Subcutaneous abdominal adipose tissue (tissue), 5 donors: Measurements from ENCODE around the gene TMEM190.

Experiments
- H3K27ac ChIP-seq: one replicate; pipeline ENCODE4 v1.7.0; 2013; ENCODE audit warnings: low read depth, mild to moderate bottlenecking, inconsistent platforms, low read length, moderate library complexity
- H3K27me3 ChIP-seq, 5 donors: one replicate each; pipeline ENCODE4 v1.7.0; 2013; ENCODE audit warnings: low read length in 5 of 5, inconsistent platforms in 1 of 5; ENCODE audit not compliant: control insufficient read depth in 5 of 5, insufficient read depth in 4 of 5
- H3K36me3 ChIP-seq, 5 donors: one replicate each; pipeline ENCODE4 v1.7.0; 2013; ENCODE audit warnings: low read length in 5 of 5; ENCODE audit not compliant: control insufficient read depth in 5 of 5, insufficient read depth in 5 of 5
- H3K4me1 ChIP-seq, 5 donors: one replicate each; pipeline ENCODE4 v1.7.0; 2013; ENCODE audit warnings: low read length in 5 of 5, mild to moderate bottlenecking in 3 of 5, moderate library complexity in 1 of 5; ENCODE audit not compliant: control insufficient read depth in 5 of 5, insufficient read depth in 5 of 5
- H3K4me3 ChIP-seq, 5 donors: one replicate each; pipeline ENCODE4 v1.7.0; 2013; ENCODE audit warnings: low read length in 5 of 5, low read depth in 1 of 5
- H3K9ac ChIP-seq, 5 donors: one replicate each; pipeline ENCODE4 v1.7.0; 2013; ENCODE audit warnings: low read length in 5 of 5, mild to moderate bottlenecking in 4 of 5, moderate library complexity in 3 of 5
- H3K9me3 ChIP-seq, 5 donors: one replicate each; pipeline ENCODE4 v1.7.0; 2013; ENCODE audit warnings: low read length in 5 of 5; ENCODE audit not compliant: control insufficient read depth in 5 of 5
- donor health status: healthy.
- donor health status: healthy.
- donor health status: healthy.
- donor health status: healthy.
- donor health status: healthy.

Gene TMEM190

GRCh38 chr19:55372316-55373081, 4.1 kb upstream of the TMEM190 start:
- no peaks in the 10 kb centered on the region for H3K36me3 ChIP-seq
- H3K4me3 ChIP-seq = no peak overlapping the region
- peaks cover 53 to 80% (median 57%) of the 10 kb centered on the region in 5 donors for H3K27me3 ChIP-seq
- no peak overlapping the region for H3K9ac ChIP-seq
- H3K9me3 ChIP-seq = no peaks in the 10 kb centered on the region
- peaks cover 0 to 18% (median 10%) of the 10 kb centered on the region in 5 donors for H3K4me1 ChIP-seq
- H3K27ac ChIP-seq = no peak overlapping the region

- Histone ChIP-seq H3K36me3 (no peaks in the 10 kb centered on the region), H3K4me3 (no peak overlapping the region), H3K4me1 (peaks cover 0 to 22% (median 10%) of the 10 kb centered on the region in 5 donors), H3K27ac (no peak overlapping the region), H3K9me3 (no peaks in the 10 kb centered on the region), H3K9ac (no peak overlapping the region), H3K27me3 (peaks cover 54 to 78% (median 56%) of the 10 kb centered on the region in 5 donors)
Measured at GRCh38 chr19:55373306-55373992, 3.2 kb upstream of the TMEM190 start.

- H3K27ac ChIP-seq = no peak overlapping the region
- no peak overlapping the region for H3K4me3 ChIP-seq
- H3K9ac ChIP-seq = no peak overlapping the region
- H3K36me3 ChIP-seq = no peaks in the 10 kb centered on the region
- H3K9me3 ChIP-seq = no peaks in the 10 kb centered on the region
- H3K27me3 ChIP-seq = peaks cover 48 to 72% (median 49%) of the 10 kb centered on the region in 5 donors
- H3K4me1 ChIP-seq = peaks cover 0 to 17% (median 6%) of the 10 kb centered on the region in 5 donors
Measured at GRCh38 chr19:55373993-55374757, 2.5 kb upstream of the TMEM190 start.

- Histone ChIP-seq H3K27me3 (peaks cover 26 to 52% (median 31%) of the 10 kb centered on the region in 5 donors), H3K36me3 (no peaks in the 10 kb centered on the region), H3K4me3 (no peak overlapping the region), H3K27ac (no peak overlapping the region), H3K9ac (no peak overlapping the region), H3K9me3 (no peaks in the 10 kb centered on the region), H3K4me1 (peaks cover 0 to 9% (median 0%) of the 10 kb centered on the region in 5 donors)
Measured at GRCh38 chr19:55377356-55378131, 918 bp downstream of the TMEM190 start.

- peaks cover 0 to 12% (median 6%) of the 10 kb centered on the region in 5 donors for H3K4me1 ChIP-seq
- H3K4me3 ChIP-seq = no peak overlapping the region
- peaks cover 17 to 38% (median 23%) of the 10 kb centered on the region in 5 donors for H3K27me3 ChIP-seq
- H3K9ac ChIP-seq = no peak overlapping the region
- no peaks in the 10 kb centered on the region for H3K36me3 ChIP-seq
- no peaks in the 10 kb centered on the region for H3K9me3 ChIP-seq
- H3K27ac ChIP-seq = no peak overlapping the region
Measured at GRCh38 chr19:55379174-55379573, 2.5 kb downstream of the TMEM190 start.

- H3K27me3 ChIP-seq = peaks cover 7 to 13% (median 9%) of the 10 kb centered on the region in 5 donors
- no peaks in the 10 kb centered on the region for H3K9me3 ChIP-seq
- H3K36me3 ChIP-seq = peaks cover 0 to 2% (median under 1%) of the 10 kb centered on the region in 5 donors
- no peak overlapping the region for H3K9ac ChIP-seq
- H3K4me1 ChIP-seq = peaks cover 7 to 34% (median 27%) of the 10 kb centered on the region in 5 donors
- no peak overlapping the region for H3K4me3 ChIP-seq
- H3K27ac ChIP-seq = no peak overlapping the region
Measured at GRCh38 chr19:55382013-55382412, 5.4 kb downstream of the TMEM190 start.

- H3K27ac ChIP-seq = no peak overlapping the region
- peaks cover 0 to 8% (median 6%) of the 10 kb centered on the region in 5 donors for H3K36me3 ChIP-seq
- H3K27me3 ChIP-seq = peaks cover 4 to 10% (median 5%) of the 10 kb centered on the region in 5 donors
- no peak overlapping the region for H3K4me3 ChIP-seq
- no peaks in the 10 kb centered on the region for H3K9me3 ChIP-seq
- no peak overlapping the region for H3K9ac ChIP-seq
- peaks cover 12 to 37% (median 33%) of the 10 kb centered on the region in 5 donors for H3K4me1 ChIP-seq
Measured at GRCh38 chr19:55382522-55383054, 6.0 kb downstream of the TMEM190 start.

GRCh38 chr19:55383279-55384130, 6.9 kb downstream of the TMEM190 start:
- Histone ChIP-seq H3K9me3 (no peaks in the 10 kb centered on the region), H3K9ac (peak overlapping the region in 1 of 5 donors; percentile 88), H3K27ac (no peak overlapping the region), H3K4me1 (peaks cover 15 to 44% (median 42%) of the 10 kb centered on the region in 5 donors), H3K27me3 (peaks cover 0 to 3% (median 0%) of the 10 kb centered on the region in 5 donors), H3K36me3 (peaks cover 0 to 17% (median 15%) of the 10 kb centered on the region in 5 donors), H3K4me3 (peak overlapping the region; percentile 37 to 99 (median 64))
